BE2C (cell line): ENCODE results near the gene SYT7.

Experiments used
- DNase-seq: peaks from one replicate; pipeline ENCODE4 v3.0.0-alpha.2; 2020
- H3K27me3 ChIP-seq: fragments of 250-450 bp; sonication (Bioruptor Pico); 2 replicates; pipeline ENCODE4 v1.5.1; 2020; ENCODE audit warnings: mild to moderate bottlenecking
- H3K36me3 ChIP-seq: fragments of 250-450 bp; sonication (Bioruptor Pico); 2 replicates; pipeline ENCODE4 v1.5.1; 2020; ENCODE audit warnings: mild to moderate bottlenecking
- H3K4me1 ChIP-seq: fragments of 250-450 bp; sonication (Bioruptor Pico); 2 replicates; pipeline ENCODE4 v1.5.1; 2020
- H3K4me3 ChIP-seq: 2 replicates; pipeline ENCODE4 v1.5.1; 2011; ENCODE audit warnings: low read depth, low read length
- H3K9me3 ChIP-seq: fragments of 250-450 bp; sonication (Bioruptor Pico); 2 replicates; pipeline ENCODE4 v1.5.1; 2020
- TF ChIP-seq, protein P1 (sequence below): IDR thresholded peaks from 2 replicates; pipeline ENCODE4 v1.5.1; 2012; ENCODE audit warnings: mild to moderate bottlenecking, low read depth, low read length

SYT7 gene

DNA sequence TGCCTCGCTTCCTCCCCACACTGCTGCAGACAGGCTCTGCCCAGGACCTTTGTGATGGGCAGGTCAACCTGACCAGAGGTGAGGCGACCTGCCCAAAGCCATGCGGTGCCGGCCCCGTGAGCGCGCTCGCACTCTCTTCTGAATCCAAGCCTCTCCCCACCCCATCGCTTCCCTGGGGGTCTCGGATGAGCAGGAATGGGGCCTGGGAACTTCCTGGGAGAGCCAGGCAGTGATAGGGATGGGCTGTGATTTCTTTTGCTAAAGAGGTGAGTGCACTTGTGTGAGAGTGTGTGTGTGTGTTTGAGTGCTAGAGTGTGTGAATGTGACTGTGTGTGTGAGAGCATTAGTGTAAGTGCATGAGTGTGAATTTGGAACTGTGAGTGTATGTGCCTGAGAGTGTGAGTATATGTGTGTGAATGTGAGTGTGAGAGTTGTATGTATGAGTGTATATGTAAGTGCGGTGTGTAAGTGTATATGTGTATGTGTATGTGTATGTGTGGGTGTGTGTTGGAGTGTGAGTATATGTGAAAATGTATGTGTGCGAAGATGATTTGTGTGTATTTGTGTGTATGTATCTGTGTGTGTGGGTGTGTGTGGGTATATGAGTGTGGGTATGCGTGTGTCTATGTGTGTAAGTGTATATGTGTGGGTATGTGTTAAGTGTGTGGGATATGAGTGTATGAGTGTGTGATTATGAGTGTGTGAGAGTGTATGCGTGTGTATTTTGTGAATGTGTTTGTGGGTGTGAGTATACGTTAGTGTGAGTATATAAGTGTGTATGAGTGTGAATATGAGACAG lies 84.1 kb downstream of the SYT7 start:
- H3K9me3 ChIP-seq, result no peaks in the 10 kb centered on the region
- no peak for DNase-seq
- no peaks in the 10 kb centered on the region for H3K27me3 ChIP-seq
- H3K4me3 ChIP-seq, result no peak overlapping the region
- H3K4me1 ChIP-seq, result no peaks in the 10 kb centered on the region; the same call in 1 of the 2 replicates
- H3K36me3 ChIP-seq, result no peaks in the 10 kb centered on the region
- TF ChIP-seq, protein P1, sequence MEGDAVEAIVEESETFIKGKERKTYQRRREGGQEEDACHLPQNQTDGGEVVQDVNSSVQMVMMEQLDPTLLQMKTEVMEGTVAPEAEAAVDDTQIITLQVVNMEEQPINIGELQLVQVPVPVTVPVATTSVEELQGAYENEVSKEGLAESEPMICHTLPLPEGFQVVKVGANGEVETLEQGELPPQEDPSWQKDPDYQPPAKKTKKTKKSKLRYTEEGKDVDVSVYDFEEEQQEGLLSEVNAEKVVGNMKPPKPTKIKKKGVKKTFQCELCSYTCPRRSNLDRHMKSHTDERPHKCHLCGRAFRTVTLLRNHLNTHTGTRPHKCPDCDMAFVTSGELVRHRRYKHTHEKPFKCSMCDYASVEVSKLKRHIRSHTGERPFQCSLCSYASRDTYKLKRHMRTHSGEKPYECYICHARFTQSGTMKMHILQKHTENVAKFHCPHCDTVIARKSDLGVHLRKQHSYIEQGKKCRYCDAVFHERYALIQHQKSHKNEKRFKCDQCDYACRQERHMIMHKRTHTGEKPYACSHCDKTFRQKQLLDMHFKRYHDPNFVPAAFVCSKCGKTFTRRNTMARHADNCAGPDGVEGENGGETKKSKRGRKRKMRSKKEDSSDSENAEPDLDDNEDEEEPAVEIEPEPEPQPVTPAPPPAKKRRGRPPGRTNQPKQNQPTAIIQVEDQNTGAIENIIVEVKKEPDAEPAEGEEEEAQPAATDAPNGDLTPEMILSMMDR, result no peak

DNA sequence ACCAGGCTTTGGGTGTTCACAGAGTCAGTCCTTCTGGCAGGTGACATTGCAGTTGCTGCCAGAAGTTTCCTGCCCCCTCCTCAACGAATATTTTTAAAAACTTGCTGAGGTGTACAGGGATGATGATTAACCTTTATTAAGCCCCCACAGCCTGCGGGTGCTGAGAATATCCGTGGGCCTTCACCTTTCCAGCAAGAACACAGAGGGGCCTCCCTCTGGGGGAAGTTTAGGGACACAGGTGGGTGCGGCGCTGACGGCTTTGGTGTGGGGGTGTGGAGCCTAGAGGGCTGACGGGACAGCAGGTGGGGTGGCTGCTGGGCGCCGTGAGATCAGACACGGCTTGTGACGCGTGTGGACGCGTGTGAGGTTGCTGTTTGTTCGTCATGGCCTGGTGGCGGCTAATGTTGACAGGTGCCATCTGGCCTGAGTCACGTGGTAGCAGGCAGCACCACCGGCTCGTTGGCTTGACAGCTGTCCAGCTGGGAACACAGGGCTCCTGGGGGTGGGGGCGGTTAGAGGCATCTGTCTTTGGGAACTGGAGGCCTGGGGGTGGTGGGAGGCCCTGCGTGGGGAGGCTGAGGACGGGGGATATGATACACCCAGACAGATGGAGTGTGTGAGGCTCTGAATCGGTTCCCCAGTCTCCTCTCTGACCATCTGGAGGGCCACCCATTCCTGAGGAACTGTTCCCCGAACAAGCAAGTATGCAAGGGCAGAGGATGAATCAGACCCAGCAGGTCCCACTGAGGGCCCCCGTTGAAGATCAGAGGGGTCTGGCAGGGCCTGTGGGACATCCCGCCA lies 84.9 kb downstream of the SYT7 start:
- Histone ChIP-seq H3K4me3 (no peak overlapping the region), H3K27me3 (no peaks in the 10 kb centered on the region), H3K4me1 (no peaks in the 10 kb centered on the region; the same call in 1 of the 2 replicates), H3K9me3 (no peaks in the 10 kb centered on the region), H3K36me3 (no peaks in the 10 kb centered on the region)
- TF ChIP-seq, protein P1, result no peak
- peak; percentile 65 for DNase-seq

DNA sequence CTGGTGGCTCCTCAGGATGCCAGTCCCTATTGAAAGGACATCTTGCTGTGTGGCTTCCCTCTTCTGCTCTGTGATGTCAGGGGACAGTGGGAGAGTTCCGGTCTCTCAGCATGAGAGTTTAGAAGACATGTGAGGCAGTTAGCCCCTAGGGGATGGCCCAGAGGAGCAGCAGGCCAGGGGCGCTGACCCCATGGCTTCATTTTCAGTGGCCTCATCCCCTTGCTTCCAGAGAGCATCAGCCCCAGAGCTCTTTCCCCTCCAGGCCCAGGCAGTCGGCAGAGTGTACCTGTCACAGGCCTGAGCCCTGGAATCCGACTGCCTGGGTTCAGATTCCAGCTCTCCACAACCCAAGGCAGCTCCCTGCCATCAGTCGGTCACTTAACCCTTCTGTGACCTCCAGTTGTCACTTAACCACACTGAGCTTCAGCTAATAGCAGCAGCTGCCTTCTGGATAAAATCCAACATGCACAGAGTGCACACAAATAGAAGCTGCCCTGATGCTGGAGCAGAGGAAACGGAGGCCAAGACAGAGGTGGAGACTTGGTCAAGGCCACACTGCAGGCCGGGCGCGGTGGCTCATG lies 86.4 kb downstream of the SYT7 start:
- no peak for DNase-seq
- Histone ChIP-seq H3K9me3 (no peaks in the 10 kb centered on the region), H3K4me3 (no peak overlapping the region), H3K36me3 (no peaks in the 10 kb centered on the region), H3K4me1 (peaks cover 4% of the 10 kb centered on the region), H3K27me3 (no peaks in the 10 kb centered on the region)
- TF ChIP-seq, protein P1, result no peak

DNA sequence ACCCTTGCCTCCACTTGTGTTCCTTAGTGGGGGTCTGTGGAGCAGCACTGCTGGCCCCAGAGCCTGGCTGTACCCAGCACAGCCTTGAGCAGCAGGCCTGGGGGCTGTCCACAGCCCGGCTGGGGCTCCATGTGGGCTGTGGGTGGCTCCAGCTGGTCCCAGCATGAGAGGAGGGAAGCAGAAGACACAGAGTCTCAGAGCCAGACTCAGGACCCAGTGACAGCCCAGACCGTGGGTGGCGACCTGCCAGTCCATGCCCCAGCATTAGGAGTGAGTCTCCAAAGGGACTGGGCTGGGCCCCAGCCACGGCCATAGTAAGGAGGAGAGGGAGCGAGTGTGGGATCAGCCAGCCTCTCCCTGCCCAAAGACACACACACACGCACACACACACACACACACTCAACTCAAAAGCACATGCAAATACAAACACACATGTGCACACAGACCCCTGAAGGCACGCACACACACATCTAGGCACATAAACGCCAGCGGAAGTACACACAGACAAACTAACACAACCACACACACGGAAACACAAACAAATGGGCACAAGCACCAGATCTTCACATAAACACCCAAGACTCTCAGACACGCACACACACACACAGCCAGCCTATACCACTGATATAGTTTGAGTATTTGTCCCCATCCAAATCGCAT lies 89.0 kb downstream of the SYT7 start:
- no peak for DNase-seq
- no peaks in the 10 kb centered on the region for H3K27me3 ChIP-seq
- H3K4me3 ChIP-seq, result no peak overlapping the region
- H3K36me3 ChIP-seq, result no peaks in the 10 kb centered on the region
- peaks cover 4% of the 10 kb centered on the region for H3K4me1 ChIP-seq
- TF ChIP-seq, protein P1, result no peak
- no peaks in the 10 kb centered on the region for H3K9me3 ChIP-seq

DNA sequence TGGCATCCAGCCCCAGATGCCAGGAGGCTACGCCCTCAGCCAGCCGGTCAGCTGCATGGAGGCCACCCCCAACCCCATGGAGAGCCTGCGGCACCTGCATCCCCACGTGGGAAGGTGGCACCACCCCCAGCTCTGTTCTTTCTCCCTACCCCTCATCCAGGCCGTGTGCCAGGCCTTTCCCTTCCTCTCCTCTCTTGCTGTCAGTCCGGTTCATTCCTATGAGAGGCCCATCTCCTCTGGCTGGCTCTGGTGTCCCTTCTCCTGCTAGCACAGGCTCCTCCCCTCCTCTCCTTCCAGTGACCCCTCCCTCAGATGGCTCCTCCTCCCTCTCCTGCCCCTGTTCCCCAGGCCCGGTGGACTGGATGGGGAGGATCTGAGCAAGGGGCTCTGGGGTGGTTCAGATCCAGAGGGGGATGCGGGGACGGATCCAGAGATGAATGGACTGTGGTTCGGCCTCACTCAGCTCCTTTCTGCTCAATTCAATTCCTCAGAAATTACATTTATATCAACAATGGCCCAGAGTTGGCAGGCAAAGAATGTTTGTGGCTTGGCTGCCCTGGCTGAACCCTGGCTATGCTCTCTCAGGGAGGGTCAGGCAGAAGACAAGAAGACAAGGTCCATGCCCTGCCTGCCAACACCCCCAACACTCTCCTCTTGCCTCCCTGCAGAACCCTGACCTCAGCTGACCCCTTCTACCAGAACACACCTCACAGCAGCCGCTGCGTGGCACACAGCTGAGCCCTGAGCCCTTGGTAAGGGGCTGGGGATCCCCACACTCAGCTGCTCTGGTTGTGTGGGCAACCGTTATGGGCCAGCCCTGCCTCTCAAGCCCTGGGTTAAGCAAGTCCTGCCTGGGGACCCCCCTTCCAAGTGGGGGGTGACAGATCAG lies 90.8 kb downstream of the SYT7 start:
- peak; percentile 35 for DNase-seq
- no peaks in the 10 kb centered on the region for H3K27me3 ChIP-seq
- no peaks in the 10 kb centered on the region for H3K9me3 ChIP-seq
- H3K4me3 ChIP-seq, result no peak overlapping the region
- TF ChIP-seq, protein P1, result no peak
- peaks cover 4% of the 10 kb centered on the region; the same call in 1 of the 2 replicates for H3K4me1 ChIP-seq
- H3K36me3 ChIP-seq, result no peaks in the 10 kb centered on the region
